HEK293 (cell line): ENCODE results near the gene FSTL5.

Source experiments
- KLF16 ChIP-seq: fragments of 450-650 bp; formaldehyde crosslinking; IDR thresholded peaks from 2 replicates; pipeline ENCODE4 v1.5.1; 2017; ENCODE audit warnings: missing biosample characterization, missing genetic modification characterization
- MZF1 ChIP-seq: fragments of 450-650 bp; formaldehyde crosslinking; IDR thresholded peaks from 2 replicates; pipeline ENCODE4 v1.5.1; 2017; ENCODE audit warnings: missing biosample characterization, missing genetic modification characterization, borderline replicate concordance
- YY1 ChIP-seq: fragments of 450-650 bp; formaldehyde crosslinking; IDR thresholded peaks from 2 replicates; pipeline ENCODE4 v1.5.1; 2018; ENCODE audit warnings: missing biosample characterization, missing genetic modification characterization
- ZBTB8A ChIP-seq: fragments of 450-650 bp; formaldehyde crosslinking; IDR thresholded peaks from 2 replicates; pipeline ENCODE4 v1.5.1; 2016; ENCODE audit warnings: missing biosample characterization, missing genetic modification characterization
- ZNF10 ChIP-seq: fragments of 450-650 bp; formaldehyde crosslinking; IDR thresholded peaks from 2 replicates; pipeline ENCODE4 v1.5.1; 2017; ENCODE audit warnings: missing biosample characterization, missing genetic modification characterization
- ZNF132 ChIP-seq: fragments of 450-650 bp; formaldehyde crosslinking; IDR thresholded peaks from 2 replicates; pipeline ENCODE4 v1.5.1; 2017; ENCODE audit warnings: missing biosample characterization, missing genetic modification characterization, borderline replicate concordance
- ZNF23 ChIP-seq: fragments of 450-650 bp; formaldehyde crosslinking; IDR thresholded peaks from 2 replicates; pipeline ENCODE4 v1.5.1; 2016; ENCODE audit warnings: missing biosample characterization, missing genetic modification characterization, borderline replicate concordance
- ZNF366 ChIP-seq: fragments of 450-650 bp; formaldehyde crosslinking; conservative IDR thresholded peaks from 2 replicates; pipeline ENCODE4 v1.5.1; 2016; ENCODE audit warnings: missing biosample characterization, missing genetic modification characterization
- ZNF521 ChIP-seq: fragments of 450-650 bp; formaldehyde crosslinking; IDR thresholded peaks from 2 replicates; pipeline ENCODE4 v1.5.1; 2017; ENCODE audit warnings: missing biosample characterization, mild to moderate bottlenecking, missing genetic modification characterization
- ZNF785 ChIP-seq: fragments of 450-650 bp; formaldehyde crosslinking; IDR thresholded peaks from 2 replicates; pipeline ENCODE4 v1.5.1; 2016; ENCODE audit warnings: missing biosample characterization, missing genetic modification characterization
- ZSCAN23 ChIP-seq: fragments of 450-650 bp; formaldehyde crosslinking; IDR thresholded peaks from 2 replicates; pipeline ENCODE4 v1.5.1; 2016; ENCODE audit warnings: missing biosample characterization, missing genetic modification characterization
- TF ChIP-seq, protein P1 (sequence below): fragments of 450-650 bp; formaldehyde crosslinking; IDR thresholded peaks from 2 replicates; pipeline ENCODE4 v1.5.1; 2016; ENCODE audit warnings: missing biosample characterization, missing genetic modification characterization
- TF ChIP-seq, protein P2 (sequence below): fragments of 450-650 bp; formaldehyde crosslinking; IDR thresholded peaks from 2 replicates; pipeline ENCODE4 v1.5.1; 2016; ENCODE audit warnings: missing biosample characterization, missing genetic modification characterization

DNA sequence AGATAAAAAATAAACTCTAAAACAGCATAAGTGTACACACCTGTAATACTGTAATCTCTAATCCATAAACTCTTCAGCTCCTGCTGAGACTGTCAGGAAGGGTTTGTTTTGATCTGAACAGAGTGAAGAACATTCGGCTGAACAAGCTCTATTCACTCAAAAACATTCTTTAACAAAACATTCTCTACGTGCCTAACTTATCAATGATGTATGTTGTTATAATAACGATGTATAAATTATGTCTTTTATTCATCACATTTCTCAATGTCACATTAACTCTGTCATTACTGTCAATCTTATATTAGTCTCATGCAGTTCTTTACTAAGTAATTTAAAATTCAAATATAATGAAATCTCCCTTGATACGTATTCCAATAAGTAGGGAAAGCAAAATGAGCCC lies 280.6 kb downstream of the FSTL5 start:
- TF ChIP-seq ZNF132 (tag by site-specific recombination) (no peak), MZF1 (tag by site-specific recombination) (no peak), ZBTB8A (no peak), ZNF366 (tag by site-specific recombination) (no peak), ZNF10 (no peak), ZNF23 (tag by site-specific recombination) (no peak), ZSCAN23 (tag by site-specific recombination) (no peak), YY1 (tag by site-specific recombination) (no peak), KLF16 (tag by site-specific recombination) (no peak), ZNF785 (tag by site-specific recombination) (no peak), ZNF521 (tag by site-specific recombination) (no peak)
- TF ChIP-seq, protein P1, sequence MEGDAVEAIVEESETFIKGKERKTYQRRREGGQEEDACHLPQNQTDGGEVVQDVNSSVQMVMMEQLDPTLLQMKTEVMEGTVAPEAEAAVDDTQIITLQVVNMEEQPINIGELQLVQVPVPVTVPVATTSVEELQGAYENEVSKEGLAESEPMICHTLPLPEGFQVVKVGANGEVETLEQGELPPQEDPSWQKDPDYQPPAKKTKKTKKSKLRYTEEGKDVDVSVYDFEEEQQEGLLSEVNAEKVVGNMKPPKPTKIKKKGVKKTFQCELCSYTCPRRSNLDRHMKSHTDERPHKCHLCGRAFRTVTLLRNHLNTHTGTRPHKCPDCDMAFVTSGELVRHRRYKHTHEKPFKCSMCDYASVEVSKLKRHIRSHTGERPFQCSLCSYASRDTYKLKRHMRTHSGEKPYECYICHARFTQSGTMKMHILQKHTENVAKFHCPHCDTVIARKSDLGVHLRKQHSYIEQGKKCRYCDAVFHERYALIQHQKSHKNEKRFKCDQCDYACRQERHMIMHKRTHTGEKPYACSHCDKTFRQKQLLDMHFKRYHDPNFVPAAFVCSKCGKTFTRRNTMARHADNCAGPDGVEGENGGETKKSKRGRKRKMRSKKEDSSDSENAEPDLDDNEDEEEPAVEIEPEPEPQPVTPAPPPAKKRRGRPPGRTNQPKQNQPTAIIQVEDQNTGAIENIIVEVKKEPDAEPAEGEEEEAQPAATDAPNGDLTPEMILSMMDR (tag by site-specific recombination) = no peak
- TF ChIP-seq, protein P2, sequence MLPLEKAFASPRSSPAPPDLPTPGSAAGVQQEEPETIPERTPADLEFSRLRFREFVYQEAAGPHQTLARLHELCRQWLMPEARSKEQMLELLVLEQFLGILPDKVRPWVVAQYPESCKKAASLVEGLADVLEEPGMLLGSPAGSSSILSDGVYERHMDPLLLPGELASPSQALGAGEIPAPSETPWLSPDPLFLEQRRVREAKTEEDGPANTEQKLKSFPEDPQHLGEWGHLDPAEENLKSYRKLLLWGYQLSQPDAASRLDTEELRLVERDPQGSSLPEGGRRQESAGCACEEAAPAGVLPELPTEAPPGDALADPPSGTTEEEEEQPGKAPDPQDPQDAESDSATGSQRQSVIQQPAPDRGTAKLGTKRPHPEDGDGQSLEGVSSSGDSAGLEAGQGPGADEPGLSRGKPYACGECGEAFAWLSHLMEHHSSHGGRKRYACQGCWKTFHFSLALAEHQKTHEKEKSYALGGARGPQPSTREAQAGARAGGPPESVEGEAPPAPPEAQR (tag by site-specific recombination) = no peak
